NK-92 (cell line): ENCODE data around the gene ACAD8.

Experiments
- DNase-seq: peaks from one replicate; lab custom pipeline; 2025; ENCODE audit not compliant: unreplicated experiment; lab: John Stamatoyannopoulos, UW

ACAD8 gene

DNA sequence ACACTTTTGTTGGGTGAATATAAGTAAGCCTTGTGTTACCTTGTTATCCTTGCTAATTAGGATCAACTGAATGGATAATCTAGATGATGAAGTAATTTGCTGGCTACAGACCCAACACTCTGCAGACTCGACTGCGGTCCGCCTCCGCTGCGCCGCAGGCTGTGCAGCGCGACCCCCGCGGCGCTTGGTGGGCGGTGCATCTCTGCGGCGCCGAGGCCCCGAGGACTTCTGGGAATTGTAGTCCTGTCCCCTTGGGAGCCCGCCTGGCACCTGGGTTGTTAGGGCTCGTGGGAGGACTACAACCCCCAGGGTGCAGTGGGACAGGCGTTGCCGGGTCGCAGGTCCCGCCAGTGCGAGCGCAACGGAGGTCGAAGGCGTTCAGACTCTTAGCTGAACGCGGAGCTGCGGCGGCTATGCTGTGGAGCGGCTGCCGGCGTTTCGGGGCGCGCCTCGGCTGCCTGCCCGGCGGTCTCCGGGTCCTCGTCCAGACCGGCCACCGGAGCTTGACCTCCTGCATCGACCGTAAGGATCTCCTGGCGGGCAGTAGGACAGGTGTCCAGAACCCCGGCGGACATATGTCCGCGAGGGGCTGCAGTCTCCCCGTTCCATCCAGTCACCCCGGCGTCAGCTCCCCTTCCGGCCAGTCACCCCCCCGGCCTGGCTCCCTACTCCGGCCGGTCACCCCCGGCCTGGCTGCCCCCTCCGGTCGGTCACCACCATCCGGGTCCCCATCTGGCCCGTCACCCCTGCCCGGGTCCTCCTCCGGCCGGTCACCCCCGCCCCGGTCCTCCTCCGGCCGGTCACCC, at the start of gene ACAD8, which contains the start of gene THYN1:
TSS of gene ACAD8 (plus strand) at position 381 of the 806 bp plus-strand sequence. CDS start at position 414, 33 bp downstream.
TSS of gene THYN1 (minus strand) at position 165 of the 806 bp plus-strand sequence. CDS start 470 bp downstream, outside the sequence.
- DNase-seq, result peak; percentile 60

DNA sequence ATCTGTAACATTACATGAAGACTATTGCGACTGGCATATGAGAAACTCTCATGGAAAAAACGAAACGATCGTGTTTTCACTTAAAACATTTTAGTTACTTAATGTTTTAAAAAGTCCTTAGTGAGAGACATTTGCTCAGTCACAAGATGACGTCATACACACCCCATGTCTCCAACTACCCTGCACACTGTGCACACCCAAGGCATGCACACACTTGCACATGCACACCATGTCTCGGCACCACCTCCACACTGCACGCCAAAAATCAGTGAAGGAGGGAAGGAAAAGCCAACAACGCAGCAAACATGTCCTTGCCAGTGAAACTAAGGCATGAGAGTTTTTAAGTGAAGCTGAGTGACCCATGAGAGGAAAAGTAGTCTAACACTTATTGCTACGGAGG, 47.6 kb upstream of the ACAD8 start:
- no peak for DNase-seq

DNA sequence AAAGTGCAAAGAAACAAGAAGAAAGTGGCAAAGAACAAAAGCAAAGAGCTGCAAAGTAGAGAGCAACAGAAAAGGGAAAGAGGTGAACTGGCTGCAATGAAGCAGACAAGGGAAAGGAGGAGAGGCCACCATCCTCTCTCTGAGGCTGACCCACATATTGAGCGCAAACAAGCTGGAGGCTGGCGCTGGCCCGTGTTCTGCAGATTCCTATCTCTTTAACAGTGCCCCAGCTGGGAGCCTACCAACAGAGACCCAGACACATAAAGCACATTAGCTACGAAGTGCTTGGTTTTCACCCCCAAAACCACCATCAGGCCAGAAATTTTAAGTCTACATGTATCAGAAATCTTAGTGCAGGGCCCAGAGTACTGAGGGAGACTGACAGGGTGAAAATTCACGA, 47.2 kb upstream of the ACAD8 start:
- DNase-seq, result no peak

- no peak for DNase-seq
These were observed 45.7 kb upstream of the ACAD8 start for GRCh38 chr11:134207538-134208239.

DNA sequence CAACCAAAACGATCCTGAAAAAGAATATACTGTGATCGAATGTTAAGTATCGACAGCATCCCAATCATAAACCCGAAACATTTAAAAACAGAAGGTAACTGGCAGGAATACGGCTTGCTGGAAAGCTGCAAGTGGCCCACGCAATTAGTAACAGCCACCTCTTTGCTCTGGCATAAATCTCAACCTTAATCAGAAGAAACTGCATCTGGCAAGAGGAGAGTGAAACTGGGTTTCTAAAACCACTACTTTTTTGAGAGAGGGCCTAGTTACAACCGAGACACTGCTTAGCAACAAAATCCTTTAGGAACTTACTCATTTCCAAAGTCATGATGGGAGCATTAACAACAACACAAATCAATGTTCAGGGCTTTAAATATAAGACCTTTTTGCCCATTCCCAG, 37.5 kb upstream of the ACAD8 start:
- no peak for DNase-seq

DNA sequence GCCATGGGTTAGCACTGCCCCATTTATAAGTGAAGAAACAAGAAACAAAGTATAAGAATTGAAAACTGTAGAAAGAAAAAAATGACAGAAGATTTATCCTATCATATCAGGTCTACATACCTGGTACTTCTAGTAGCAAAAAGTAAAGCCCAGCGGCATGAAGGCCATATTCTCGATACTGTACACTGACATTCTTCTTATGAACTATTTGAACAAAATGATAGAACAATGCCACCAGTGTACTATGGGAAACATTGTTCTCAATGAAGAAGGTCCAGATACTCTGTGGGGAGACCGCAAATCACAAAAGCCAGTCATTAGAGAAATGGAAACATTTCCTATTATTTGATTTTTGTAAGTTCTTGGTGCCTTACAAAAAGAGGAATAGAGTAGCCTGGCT, 36.6 kb upstream of the ACAD8 start:
- no peak for DNase-seq

GRCh38 chr11:134223121-134223520, 30.2 kb upstream of the ACAD8 start:
- no peak for DNase-seq

DNA sequence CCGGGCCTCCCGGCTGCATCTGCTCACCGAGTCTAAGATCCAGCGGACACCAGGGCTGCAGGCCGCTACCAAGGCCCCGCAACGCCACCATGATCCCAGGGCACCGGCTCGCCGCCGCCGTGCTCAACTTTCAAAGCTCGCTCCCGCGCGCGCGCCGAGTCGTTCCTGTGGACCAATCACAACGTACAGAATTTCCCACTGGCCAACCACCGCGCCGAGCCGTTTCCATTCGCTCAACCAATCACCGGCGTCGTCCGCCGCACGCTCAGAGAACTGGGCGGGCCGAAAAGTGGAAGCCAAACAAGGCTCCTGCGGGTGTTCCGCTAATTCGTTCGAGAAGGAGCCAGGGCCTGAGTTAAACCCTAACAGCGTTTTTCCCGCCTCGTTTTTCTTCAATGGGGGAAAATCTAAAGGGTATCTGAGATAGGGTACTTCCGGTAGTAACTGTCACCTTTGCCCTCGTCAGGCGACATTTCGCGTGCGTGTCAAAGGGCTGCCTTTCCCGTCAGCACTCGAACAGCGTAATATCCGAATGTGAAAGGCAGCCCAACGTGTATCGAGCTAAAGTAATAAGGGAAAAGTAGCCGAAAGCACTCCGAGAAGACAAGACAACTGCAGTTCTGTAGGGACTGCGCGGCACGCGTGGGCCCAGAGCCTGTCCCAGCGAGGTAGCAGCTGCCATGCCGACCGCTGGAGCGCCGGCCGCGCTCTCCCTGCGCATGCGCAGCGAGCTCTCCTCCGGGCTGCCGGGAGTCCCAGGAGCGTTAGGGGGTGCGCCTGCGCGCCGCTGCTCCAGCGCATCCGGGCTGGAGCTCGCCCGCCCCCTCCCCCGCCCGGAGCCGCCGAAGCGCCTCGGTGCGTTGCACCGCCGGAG, 29.3 kb upstream of the ACAD8 start, which contains the start of the genes NCAPD3 and VPS26B:
TSS of gene NCAPD3 (minus strand) at position 132 of the 874 bp plus-strand sequence. CDS start at position 91, 41 bp downstream.
TSS of gene VPS26B (plus strand) at position 836 of the 874 bp plus-strand sequence. CDS start 452 bp downstream, outside the sequence.
- peak; percentile 85 for DNase-seq

GRCh38 chr11:134224710-134225664, 28.4 kb upstream of the ACAD8 start:
- DNase-seq, result no peak

GRCh38 chr11:134226806-134227325, 26.5 kb upstream of the ACAD8 start:
- no peak for DNase-seq

GRCh38 chr11:134228625-134229024, 24.7 kb upstream of the ACAD8 start:
- DNase-seq, result no peak

GRCh38 chr11:134229126-134229790, 24.1 kb upstream of the ACAD8 start:
- no peak for DNase-seq

GRCh38 chr11:134230339-134230738, 23.0 kb upstream of the ACAD8 start:
- DNase-seq, result no peak

- no peak for DNase-seq
These were observed 21.3 kb upstream of the ACAD8 start for GRCh38 chr11:134231958-134232659.

DNA sequence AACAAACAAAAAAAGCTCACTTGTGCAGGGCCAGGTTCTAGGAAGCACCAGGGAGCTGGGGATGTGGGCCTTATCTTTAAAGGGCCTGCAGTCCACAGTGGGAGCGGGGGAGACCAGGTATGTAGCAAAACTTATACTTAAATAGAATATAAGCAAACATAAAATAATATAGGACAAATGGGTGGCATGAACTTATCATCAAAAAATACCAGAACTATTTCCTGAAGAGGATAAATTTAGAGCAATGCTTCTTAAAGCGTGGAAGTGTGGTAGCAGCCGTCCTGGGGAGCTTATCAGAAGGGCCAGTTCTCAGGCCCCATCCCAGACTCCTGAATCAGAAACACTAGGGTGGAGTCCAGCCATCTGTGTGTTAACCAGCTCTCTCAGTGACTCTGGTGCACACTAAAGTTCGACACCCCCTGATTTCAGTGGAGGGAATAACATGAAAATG, 19.6 kb upstream of the ACAD8 start:
- no peak for DNase-seq

GRCh38 chr11:134235399-134235798, 18.0 kb upstream of the ACAD8 start:
- no peak for DNase-seq

GRCh38 chr11:134236834-134237556, 16.4 kb upstream of the ACAD8 start:
- no peak for DNase-seq

DNA sequence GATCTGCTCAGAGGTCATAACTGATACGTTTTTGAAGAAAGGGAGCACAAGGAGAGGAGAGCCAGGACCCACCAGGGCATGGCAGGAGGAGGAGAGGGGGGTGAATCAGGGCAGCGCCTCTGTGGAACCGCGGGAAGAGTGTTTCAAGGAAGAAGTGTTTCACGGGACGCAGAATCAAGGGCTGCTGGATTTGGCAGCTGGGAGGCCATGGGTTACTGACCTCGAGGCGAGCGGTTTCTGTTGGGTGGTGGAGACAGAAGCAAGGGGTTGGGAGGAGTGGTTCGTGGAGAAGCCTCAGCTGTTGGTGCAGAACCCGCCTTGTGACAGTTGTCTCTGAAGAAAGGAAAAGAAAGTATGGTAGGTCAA, 15.8 kb upstream of the ACAD8 start:
- no peak for DNase-seq
